NCI-H1417 (cell line): Measurements from ENCODE around the gene C12orf75.
"Not testable (repeated sequence)": the region's sequence is repeated elsewhere in the genome, so short reads cannot be mapped to it uniquely, and the experiment has no call there.

ENCODE experiments used
- DNase-seq, 3 experiments: peaks; one replicate each; lab custom pipeline; 2025; lab: John Stamatoyannopoulos, UW

C12orf75 gene

GRCh38 chr12:105335856-105336255 lies 5.4 kb downstream of the C12orf75 start:
- DNase-seq, result no peak

GRCh38 chr12:105336411-105336810 lies 5.9 kb downstream of the C12orf75 start:
- DNase-seq, result peak in 1 of 3 experiments; percentile 44

- no peak for DNase-seq
Measured at GRCh38 chr12:105337391-105337790, 6.9 kb downstream of the C12orf75 start.

GRCh38 chr12:105338966-105339365 lies 8.5 kb downstream of the C12orf75 start:
- no peak for DNase-seq

- DNase-seq, result no peak
Measured at GRCh38 chr12:105341010-105341409, 10.5 kb downstream of the C12orf75 start.

- DNase-seq, result not testable (repeated sequence)
Measured at GRCh38 chr12:105341620-105342019, 11.1 kb downstream of the C12orf75 start.

GRCh38 chr12:105342464-105342863 lies 12.0 kb downstream of the C12orf75 start:
- peak; percentile 25 to 69 (median 39) for DNase-seq

- DNase-seq, result peak; percentile 93 to 99 (median 99)
Measured at GRCh38 chr12:105343836-105344235, 13.3 kb downstream of the C12orf75 start.

GRCh38 chr12:105347499-105347898 lies 17.0 kb downstream of the C12orf75 start:
- no peak for DNase-seq

- DNase-seq, result no peak
Measured at GRCh38 chr12:105348142-105348541, 17.7 kb downstream of the C12orf75 start.

- peak in 1 of 3 experiments; percentile 52 for DNase-seq
Measured at GRCh38 chr12:105348561-105348960, 18.1 kb downstream of the C12orf75 start.

DNA sequence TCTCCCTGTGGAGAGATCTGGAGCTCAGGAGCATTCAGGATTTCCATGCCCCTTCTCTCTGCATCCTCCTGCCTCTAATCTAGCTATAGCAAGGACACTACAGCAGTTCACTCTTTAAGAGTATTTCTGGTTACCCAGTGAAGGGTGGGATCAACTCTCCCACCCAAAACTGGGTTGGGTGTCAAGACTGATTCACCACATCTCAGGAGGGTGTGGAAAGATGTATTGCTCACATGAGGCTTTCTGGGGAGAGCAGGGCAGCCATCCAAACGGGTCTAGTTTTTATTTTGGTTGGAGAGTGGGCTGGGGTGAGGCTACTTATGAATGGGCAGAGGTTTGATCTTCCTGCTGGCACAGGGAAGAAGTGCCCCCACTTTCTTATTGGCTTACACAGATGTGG lies 18.6 kb downstream of the C12orf75 start:
- DNase-seq, result no peak

DNA sequence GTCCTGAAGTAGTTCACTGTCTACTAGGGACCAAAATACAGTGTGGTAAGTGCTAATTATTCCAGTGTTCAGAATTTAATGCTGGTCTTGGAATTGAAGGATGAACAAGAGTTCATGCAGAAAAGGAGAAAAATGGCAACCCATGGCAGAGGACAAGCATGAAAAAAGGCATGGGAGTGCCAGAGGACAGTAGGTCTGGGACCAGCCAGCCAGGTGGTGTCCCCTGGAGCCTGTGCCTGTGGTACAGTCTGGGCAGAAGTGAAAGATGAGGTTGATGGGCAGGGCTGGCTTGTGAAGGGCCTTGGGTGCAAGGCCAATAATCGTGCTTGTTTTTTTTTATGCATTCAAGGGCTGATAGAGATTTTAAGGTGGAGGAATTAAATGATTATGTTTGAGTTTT lies 21.0 kb downstream of the C12orf75 start:
- DNase-seq, result no peak

DNA sequence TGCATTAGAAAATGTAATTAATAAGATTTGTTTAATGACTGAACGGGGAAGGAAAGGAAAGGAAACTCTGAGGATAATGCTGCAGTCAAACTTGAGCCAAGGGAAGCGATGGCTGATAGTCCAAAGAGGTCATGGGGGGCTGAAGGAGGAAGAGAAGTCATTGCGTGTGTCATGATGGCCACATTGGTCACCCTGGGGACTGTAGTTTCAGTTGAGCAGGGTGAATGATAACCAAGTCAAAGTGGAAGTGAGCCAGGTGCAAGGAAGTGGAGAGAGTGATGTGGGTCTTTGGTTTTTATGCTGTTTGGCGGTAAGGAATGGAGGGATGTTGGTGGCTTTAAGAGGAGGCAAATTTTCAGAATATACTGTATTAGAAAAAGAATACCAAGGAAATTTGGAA lies 21.6 kb downstream of the C12orf75 start:
- DNase-seq, result no peak

DNA sequence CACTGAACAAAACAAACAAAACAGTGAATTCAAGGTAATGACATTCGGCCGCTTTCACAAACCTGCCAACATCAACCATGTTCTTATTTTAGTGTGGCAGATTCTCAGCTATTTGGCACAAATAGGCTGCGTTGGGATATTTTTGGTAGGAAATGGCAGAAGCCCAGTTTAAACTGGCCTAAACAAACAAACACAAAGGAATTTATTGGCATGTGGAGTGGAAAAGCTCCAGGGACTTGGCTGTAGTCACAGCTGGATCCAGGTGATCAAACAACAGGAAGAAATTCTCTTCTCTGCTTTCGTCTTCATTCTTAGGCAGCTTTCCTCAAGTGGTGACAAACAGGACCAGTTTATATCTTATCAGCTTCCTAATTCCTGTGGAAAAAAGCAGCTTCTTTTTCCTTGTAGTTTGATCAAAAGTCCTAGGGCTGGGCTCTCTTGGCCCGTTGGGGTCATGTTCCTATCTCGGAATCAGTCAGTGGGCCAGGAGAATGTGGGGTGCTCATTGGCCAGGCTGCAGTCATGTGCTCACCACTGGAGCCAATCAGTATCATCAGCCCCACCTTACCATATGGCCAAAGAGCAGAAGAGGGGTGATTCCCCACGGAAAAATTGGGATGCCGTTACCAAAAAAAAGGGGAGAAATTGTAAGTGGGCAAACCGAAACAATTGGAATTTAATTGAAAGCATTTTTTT lies 22.6 kb downstream of the C12orf75 start:
- DNase-seq, result peak in 1 of 3 experiments; percentile 39

DNA sequence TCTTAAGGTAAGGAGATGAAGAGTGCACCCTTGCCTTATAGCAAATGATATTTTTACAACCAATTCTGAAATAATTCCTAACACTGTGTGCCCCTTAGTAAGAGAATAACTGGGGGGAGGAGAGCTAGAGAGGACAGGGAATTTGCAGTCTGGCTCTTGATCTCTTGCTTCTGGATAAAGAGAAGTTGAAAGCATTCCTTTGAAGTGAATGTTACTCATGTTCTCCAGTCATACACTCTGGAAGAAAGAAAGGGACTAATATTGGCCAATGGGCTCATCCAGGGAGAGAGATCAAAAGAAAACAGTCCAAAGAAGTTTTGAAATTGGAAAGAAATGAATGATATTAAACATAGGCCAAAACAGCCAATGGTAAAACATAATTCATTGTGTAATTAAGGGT lies 25.3 kb downstream of the C12orf75 start:
- DNase-seq, result no peak

DNA sequence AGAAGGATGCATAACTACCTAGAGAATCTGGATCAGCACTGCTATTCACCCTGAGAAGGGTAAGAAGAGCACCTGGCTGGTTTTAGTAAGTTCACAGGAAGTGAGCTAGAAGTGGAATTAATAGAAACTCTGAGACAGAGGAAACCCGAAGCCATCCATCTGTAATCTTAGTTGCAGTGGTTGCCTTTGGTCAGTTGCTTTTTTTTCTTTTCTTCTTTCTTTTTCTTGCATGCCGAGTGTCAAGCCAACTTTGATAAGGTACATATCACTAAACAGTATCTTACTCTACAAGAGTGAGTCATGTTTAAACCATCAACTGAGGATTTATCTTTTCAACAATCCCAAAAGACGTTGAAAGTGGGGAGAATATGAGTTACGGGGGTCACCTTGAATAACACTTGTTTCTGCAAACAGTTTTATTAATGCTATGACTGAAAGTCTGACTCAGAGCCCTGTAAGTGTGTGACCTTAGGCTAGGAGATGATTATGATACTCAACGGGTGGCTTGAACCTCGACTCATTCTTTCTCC lies 26.7 kb downstream of the C12orf75 start:
- DNase-seq, result no peak

DNA sequence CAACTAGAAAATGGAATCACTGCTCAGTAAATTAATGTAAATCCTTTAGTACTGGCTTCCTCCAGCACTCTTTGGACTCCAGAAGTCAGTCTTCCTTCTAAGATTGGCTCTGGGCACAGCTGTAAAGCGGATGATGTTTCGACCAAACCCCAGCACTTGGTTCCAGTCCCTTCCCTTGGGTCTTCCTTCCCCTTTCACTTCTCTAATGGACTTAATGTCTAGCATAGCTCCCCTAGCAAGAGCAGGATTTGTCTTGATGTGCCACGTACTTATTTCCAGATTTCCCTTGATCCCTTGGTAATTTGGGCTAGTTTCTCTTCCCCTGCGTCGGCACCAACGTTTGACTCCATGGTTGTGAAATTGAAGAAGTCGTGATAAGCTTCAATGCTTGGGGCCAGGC lies 28.3 kb downstream of the C12orf75 start:
- no peak for DNase-seq

- DNase-seq, result no peak
Measured at GRCh38 chr12:105359856-105360255, 29.4 kb downstream of the C12orf75 start.

DNA sequence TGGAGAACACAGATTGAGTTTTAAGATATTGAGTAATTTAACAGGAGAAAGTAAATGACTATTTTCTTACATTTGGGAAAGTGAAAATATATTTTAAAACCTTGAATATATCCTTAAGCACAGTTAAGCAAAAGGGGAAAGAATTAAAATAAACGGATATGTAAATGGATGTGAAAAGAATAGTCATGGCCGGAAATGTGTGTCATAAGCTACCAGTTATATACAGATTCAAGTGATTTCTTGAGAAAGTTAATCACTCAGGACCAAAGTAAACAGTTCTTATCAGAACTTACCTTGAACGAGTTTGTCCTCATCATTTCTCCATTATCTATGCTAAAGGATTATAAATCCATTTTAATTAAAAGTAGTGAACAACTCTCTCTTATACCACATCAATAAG lies 33.4 kb downstream of the C12orf75 start:
- DNase-seq, result no peak

GRCh38 chr12:105365231-105365630 lies 34.7 kb downstream of the C12orf75 start:
- DNase-seq, result no peak

GRCh38 chr12:105368047-105368646 lies 37.7 kb downstream of the C12orf75 start:
- DNase-seq, result no peak

DNA sequence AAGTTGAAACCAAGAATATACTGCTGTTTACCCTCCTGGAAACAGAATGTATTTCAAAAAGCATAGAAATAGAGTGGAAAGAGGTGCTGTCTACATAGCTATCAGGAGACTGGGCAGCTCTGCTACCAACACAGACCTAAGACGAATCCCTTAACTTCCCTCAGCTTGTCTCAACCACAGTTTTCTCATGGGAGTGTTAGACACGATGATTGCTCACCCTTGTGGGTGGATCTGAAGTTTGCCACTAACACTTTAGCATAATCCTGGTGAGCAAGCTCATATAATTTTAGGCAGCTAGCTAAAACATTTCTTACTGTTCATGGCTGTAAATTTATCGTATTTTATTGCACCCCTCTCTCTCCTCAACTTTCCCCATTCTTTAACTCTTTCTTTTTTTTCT lies 38.5 kb downstream of the C12orf75 start:
- DNase-seq, result no peak

DNA sequence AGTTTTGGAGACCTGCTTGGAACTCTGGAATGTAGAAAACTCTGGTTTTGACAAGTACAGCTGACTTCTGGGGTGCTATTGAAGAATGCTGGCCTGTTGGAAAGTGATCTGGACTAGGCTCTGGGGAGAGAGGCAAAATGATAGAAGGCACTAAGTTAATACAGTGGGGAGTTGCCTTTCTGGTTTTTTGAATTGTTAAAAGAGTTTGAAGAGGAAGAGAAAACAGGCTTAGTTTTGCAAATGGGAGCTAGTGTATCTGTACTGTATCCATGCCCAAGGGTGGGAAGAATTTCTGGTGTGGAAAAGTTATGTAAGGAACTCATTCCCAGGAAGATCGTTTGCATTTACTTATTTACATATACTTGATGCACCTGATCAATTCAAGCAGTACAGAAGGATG lies 43.8 kb downstream of the C12orf75 start:
- DNase-seq, result no peak
